ENCODE results near the gene ELANE. TPM values are rescaled to one million over a fixed set of nuclear protein-coding genes. Genes with fewer than 3 reads are reported as not detected.

ELANE gene
- total and polyA plus RNA-seq, 9 of the 15 experiments (the other 6 are each of a cell fraction or from before 2014, with no cell fraction given) = not detected

DNA sequence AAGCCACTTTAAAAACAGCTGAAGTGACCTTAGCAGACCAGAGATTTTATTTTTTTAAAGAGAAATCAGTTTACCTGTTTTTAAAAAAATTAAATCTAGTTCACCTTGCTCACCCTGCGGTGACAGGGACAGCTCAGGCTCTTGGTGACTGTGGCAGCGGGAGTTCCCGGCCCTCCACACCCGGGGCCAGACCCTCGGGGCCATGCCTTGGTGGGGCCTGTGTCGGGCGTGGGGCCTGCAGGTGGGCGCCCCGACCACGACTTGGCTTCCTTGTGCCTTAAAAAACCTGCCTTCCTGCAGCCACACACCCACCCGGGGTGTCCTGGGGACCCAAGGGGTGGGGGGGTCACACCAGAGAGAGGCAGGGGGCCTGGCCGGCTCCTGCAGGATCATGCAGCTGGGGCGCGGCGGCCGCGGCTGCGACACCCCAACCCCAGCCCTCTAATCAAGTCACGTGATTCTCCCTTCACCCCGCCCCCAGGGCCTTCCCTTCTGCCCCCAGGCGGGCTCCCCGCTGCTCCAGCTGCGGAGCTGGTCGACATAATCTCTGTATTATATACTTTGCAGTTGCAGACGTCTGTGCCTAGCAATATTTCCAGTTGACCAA lies 41.1 kb upstream of the ELANE start (continued):
- TF ChIP-seq, protein P1, sequence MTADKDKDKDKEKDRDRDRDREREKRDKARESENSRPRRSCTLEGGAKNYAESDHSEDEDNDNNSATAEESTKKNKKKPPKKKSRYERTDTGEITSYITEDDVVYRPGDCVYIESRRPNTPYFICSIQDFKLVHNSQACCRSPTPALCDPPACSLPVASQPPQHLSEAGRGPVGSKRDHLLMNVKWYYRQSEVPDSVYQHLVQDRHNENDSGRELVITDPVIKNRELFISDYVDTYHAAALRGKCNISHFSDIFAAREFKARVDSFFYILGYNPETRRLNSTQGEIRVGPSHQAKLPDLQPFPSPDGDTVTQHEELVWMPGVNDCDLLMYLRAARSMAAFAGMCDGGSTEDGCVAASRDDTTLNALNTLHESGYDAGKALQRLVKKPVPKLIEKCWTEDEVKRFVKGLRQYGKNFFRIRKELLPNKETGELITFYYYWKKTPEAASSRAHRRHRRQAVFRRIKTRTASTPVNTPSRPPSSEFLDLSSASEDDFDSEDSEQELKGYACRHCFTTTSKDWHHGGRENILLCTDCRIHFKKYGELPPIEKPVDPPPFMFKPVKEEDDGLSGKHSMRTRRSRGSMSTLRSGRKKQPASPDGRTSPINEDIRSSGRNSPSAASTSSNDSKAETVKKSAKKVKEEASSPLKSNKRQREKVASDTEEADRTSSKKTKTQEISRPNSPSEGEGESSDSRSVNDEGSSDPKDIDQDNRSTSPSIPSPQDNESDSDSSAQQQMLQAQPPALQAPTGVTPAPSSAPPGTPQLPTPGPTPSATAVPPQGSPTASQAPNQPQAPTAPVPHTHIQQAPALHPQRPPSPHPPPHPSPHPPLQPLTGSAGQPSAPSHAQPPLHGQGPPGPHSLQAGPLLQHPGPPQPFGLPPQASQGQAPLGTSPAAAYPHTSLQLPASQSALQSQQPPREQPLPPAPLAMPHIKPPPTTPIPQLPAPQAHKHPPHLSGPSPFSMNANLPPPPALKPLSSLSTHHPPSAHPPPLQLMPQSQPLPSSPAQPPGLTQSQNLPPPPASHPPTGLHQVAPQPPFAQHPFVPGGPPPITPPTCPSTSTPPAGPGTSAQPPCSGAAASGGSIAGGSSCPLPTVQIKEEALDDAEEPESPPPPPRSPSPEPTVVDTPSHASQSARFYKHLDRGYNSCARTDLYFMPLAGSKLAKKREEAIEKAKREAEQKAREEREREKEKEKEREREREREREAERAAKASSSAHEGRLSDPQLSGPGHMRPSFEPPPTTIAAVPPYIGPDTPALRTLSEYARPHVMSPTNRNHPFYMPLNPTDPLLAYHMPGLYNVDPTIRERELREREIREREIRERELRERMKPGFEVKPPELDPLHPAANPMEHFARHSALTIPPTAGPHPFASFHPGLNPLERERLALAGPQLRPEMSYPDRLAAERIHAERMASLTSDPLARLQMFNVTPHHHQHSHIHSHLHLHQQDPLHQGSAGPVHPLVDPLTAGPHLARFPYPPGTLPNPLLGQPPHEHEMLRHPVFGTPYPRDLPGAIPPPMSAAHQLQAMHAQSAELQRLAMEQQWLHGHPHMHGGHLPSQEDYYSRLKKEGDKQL (CRISPR knock-in tag; IDR thresholded peaks at IDR 0.05; ENCODE audit: borderline replicate concordance) = no peak
- no peak for TF ChIP-seq MBD2 (IDR thresholded peaks at IDR 0.05; ENCODE audit: borderline replicate concordance, low read depth)
- TF ChIP-seq ZNF316 (IDR thresholded peaks at IDR 0.05) = no peak
- TF ChIP-seq SMARCB1 (IDR thresholded peaks at IDR 0.05; ENCODE audit: insufficient read length, low read depth) = no peak
- TF ChIP-seq, protein P2, sequence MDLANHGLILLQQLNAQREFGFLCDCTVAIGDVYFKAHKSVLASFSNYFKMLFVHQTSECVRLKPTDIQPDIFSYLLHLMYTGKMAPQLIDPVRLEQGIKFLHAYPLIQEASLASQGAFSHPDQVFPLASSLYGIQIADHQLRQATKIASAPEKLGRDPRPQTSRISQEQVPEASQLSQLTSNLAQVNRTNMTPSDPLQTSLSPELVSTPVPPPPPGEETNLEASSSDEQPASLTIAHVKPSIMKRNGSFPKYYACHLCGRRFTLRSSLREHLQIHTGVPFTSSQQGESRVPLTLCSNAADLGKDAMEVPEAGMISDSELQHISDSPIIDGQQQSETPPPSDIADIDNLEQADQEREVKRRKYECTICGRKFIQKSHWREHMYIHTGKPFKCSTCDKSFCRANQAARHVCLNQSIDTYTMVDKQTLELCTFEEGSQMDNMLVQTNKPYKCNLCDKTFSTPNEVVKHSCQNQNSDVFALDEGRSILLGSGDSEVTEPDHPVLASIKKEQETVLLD (IDR thresholded peaks at IDR 0.05) = no peak
- TF ChIP-seq PCBP2 (IDR thresholded peaks at IDR 0.05; ENCODE audit: low read depth, low read length, poor library complexity, severe bottlenecking) = no peak
- TF ChIP-seq MIER1 (IDR thresholded peaks at IDR 0.05; ENCODE audit: low read depth) = no peak
- TF ChIP-seq MYBL2 (IDR thresholded peaks at IDR 0.05; ENCODE audit: low read depth) = no peak
- no peak for TF ChIP-seq MYBL2 (CRISPR knock-in tag; IDR thresholded peaks at IDR 0.05; ENCODE audit: borderline replicate concordance)
- TF ChIP-seq MCM2 (IDR thresholded peaks at IDR 0.05; ENCODE audit: low read depth) = no peak
- TF ChIP-seq, protein P3, sequence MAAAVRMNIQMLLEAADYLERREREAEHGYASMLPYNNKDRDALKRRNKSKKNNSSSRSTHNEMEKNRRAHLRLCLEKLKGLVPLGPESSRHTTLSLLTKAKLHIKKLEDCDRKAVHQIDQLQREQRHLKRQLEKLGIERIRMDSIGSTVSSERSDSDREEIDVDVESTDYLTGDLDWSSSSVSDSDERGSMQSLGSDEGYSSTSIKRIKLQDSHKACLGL (CRISPR knock-in tag; IDR thresholded peaks at IDR 0.05; ENCODE audit: borderline replicate concordance, poor library complexity, severe bottlenecking) = no peak
- no peak for TF ChIP-seq ATF7 (IDR thresholded peaks at IDR 0.05)
- TF ChIP-seq ZNF239 (CRISPR knock-in tag; IDR thresholded peaks at IDR 0.05) = no peak
- TF ChIP-seq, protein P4, sequence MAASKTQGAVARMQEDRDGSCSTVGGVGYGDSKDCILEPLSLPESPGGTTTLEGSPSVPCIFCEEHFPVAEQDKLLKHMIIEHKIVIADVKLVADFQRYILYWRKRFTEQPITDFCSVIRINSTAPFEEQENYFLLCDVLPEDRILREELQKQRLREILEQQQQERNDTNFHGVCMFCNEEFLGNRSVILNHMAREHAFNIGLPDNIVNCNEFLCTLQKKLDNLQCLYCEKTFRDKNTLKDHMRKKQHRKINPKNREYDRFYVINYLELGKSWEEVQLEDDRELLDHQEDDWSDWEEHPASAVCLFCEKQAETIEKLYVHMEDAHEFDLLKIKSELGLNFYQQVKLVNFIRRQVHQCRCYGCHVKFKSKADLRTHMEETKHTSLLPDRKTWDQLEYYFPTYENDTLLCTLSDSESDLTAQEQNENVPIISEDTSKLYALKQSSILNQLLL (CRISPR knock-in tag; IDR thresholded peaks at IDR 0.05; ENCODE audit: borderline replicate concordance) = no peak
- no peak for TF ChIP-seq ZNF3 (CRISPR knock-in tag; IDR thresholded peaks at IDR 0.05)
- TF ChIP-seq, protein P5, sequence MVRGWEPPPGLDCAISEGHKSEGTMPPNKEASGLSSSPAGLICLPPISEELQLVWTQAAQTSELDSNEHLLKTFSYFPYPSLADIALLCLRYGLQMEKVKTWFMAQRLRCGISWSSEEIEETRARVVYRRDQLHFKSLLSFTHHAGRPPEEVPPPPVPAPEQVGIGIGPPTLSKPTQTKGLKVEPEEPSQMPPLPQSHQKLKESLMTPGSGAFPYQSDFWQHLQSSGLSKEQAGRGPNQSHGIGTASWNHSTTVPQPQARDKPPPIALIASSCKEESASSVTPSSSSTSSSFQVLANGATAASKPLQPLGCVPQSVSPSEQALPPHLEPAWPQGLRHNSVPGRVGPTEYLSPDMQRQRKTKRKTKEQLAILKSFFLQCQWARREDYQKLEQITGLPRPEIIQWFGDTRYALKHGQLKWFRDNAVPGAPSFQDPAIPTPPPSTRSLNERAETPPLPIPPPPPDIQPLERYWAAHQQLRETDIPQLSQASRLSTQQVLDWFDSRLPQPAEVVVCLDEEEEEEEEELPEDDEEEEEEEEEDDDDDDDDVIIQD (CRISPR knock-in tag; IDR thresholded peaks at IDR 0.05) = no peak
- TF ChIP-seq EHMT2 (IDR thresholded peaks at IDR 0.05) = no peak
- TF ChIP-seq RFX5 (IDR thresholded peaks at IDR 0.05; ENCODE audit: low read depth, low read length) = no peak
- TF ChIP-seq MAFG (tag; conservative IDR thresholded peaks at IDR 0.05) = no peak
